ENCODE results near the gene TIGD2. TPM values are rescaled to one million over a fixed set of nuclear protein-coding genes. Genes with fewer than 3 reads are reported as not detected.

TIGD2 gene
- 7.1 and 25.5 TPM in 2 replicates for total RNA-seq

DNA sequence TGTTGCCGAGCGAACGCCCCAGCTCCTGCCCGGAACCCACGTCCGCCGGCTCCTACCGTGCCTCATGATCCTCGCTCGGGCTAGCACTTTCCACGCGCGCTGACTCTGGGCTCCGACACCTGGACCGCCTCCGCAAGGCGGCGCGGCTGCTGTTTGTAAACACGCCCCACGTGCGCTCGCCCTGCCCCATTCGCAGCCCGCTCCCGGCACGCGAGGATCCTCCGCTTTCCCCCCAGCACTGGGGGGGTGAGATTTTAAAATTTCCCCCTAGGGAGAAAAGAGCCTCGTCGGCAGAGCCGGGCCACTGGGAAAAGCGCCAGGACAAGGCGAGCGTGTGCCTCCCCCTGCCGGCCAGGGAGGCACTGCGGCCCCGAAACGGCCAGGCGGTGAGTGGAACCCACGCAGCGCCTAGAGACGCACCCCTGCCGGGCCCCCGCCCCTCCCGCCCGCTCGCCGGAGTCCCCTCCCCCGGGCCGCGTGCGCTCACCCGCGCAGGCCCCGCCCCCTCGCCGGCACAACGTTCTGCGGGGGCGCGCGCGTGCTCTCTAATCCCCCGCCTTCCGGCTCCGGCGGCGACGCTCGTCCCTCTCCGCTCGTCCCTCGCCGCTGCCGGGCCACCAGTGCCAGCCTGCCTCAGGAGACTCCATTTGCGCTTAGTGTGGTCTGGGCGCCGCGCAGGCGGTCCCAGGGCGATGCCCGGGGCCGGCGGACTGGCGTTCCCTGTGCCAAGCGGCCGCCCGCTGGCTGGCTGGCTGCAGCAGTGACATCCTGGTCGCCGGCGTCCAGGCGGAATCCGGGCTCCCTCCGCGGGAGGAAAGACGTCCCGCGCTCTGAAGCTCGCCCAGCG, at the start of gene TIGD2:
TSS of gene TIGD2 (plus strand) at position 548 of the 847 bp plus-strand sequence. CDS start 1,442 bp downstream, outside the sequence.

Other genes with a start within 250 kb of the TIGD2 start
- gene FAM13A, start 54.3 kb upstream of the TIGD2 start, total RNA-seq, result 16.7 and 44.1 TPM in 2 replicates
- 0.65 and 1.7 TPM in 2 replicates for gene GPRIN3, start 196.3 kb downstream of the TIGD2 start, total RNA-seq

All from epithelial cell of alveolus of lung (primary cell).